Lung microvascular endothelial cell (primary cell): ENCODE results near the gene TSHZ2. TPM values are rescaled to one million over a fixed set of nuclear protein-coding genes. Genes with fewer than 3 reads are reported as not detected.
"Not testable (repeated sequence)": the region's sequence is repeated elsewhere in the genome, so short reads cannot be mapped to it uniquely, and the experiment has no call there.

Experiments
- DNase-seq, 2 donors: peaks; one replicate each; pipeline versions ENCODE4 v3.0.0 to v3.0.0-alpha.2; 2010; ENCODE audit warnings: low read depth in 2 of 2
- total RNA-seq: library from RNA; depleted of rRNA; stranded (reverse); fragments of >200 nt; gene quantifications from 2 replicates; pipeline ENCODE4 v1.2.1, GENCODE V29; 2014

TSHZ2 gene
- total RNA-seq, 1 donor from 2014 or later = 4.0 TPM

DNA sequence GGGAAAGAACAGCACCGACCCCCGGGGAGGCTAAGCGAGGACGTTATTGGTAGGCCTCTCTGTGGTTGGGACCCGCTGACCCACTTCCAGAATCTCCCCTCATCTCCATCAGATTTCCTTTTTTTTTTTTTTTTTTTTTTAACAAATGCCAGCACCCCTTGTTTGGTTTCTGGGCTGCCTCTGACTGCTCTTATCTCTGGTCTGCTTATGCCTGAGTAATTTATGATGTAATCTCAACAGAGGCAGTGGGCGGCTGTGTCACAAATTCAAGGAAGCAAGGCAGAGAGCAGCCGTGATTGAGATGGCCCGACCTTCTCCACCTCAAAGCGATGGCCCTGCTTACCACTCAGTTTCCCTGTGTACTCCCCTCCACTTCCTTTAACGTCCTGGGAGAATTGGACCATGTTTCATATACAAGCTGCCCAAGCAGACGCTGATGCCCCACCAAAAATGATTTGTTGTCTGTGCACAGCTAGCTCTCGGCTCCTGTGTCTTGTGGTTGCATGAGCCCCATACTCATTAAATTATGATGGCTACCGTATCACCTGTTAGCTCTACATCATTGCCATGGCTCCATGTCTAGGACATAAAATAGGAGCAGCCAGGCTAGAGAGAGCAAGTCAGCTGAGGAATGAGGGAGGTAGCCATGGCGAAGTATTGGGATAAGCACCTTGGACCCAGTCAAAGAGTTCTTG lies 523.4 kb downstream of the TSHZ2 start:
- DNase-seq = no peak

- no peak for DNase-seq
Observed at GRCh38 chr20:53497246-53497645, 525.1 kb downstream of the TSHZ2 start.

DNA sequence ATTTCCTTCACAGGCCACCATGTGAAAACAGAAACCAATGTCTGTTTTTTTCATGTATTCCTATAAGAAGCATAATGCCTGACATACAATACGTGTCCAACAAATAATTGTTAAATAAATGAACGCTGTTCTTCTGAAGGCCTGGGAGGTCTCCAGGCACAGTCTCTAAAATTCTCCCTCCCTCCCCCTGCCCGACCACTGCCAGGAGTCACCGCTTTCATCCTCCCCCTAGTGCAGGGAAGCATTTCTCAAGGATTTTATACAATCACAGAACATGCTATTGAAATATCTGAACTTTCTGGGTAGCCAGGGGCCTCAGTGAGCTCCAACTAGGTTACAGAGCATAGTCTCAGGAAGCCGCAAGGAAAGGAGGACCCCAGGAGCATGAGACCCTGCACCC lies 526.2 kb downstream of the TSHZ2 start:
- no peak for DNase-seq

DNA sequence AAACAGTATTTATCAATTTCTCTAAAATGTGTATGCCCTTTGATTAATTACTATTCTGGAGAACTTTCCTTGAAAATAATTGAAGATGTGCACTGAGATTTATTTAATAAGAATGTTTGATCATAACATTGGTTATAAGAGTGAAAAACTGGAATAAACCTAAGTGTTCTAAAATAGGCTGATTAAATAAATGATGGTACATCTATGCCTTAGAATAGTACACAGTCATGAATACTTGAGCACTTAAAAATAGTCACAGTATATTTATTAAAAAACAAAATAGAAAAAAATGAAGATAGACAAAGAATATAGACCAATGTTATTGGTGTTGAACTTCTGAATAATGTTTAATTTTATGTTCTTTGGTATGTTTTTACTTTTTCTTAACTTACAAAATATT lies 528.5 kb downstream of the TSHZ2 start:
- DNase-seq = no peak

GRCh38 chr20:53502820-53503219 lies 530.7 kb downstream of the TSHZ2 start:
- DNase-seq = no peak

- no peak for DNase-seq
Observed at GRCh38 chr20:53503517-53503919, 531.4 kb downstream of the TSHZ2 start.

DNA sequence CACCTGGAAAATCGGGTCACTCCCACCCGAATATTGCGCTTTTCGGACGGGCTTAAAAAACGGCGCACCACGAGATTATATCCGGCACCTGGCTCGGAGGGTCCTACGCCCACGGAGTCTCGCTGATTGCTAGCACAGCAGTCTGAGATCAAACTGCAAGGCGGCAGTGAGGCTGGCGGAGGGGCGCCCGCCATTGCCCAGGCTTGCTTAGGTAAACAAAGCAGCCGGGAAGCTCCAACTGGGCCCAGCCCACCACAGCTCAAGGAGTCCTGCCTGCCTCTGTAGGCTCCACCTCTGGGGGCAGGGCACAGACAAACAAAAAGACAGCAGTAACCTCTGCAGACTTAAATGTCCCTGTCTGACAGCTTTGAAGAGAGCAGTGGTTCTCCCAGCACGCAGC lies 531.9 kb downstream of the TSHZ2 start:
- DNase-seq = not testable (repeated sequence)

DNA sequence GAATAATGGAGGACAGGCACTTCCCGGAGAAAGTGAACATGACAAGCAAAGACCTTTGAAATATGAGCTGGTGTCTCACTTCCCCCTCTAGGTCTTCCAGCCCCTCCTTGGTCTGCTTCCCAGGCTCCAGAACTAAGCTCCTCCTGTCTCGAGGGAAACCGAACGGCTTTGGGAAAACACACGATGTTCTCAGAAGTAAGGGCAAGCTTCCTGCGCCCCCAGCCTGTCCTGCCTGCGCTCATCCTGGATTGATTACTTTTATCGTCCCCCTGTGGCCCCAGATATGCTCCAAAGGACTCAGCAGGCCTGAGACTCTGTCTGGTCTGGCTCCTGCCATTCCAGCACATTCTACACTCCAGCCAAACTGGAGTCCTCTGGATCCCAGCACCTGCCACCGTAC lies 538.1 kb downstream of the TSHZ2 start:
- no peak for DNase-seq

- DNase-seq = no peak
Observed at GRCh38 chr20:53510704-53511103, 538.5 kb downstream of the TSHZ2 start.

GRCh38 chr20:53512076-53512475 lies 539.9 kb downstream of the TSHZ2 start:
- DNase-seq = no peak

GRCh38 chr20:53513168-53513488 lies 541.0 kb downstream of the TSHZ2 start:
- no peak for DNase-seq

GRCh38 chr20:53513489-53514298 lies 541.5 kb downstream of the TSHZ2 start:
- DNase-seq = no peak

DNA sequence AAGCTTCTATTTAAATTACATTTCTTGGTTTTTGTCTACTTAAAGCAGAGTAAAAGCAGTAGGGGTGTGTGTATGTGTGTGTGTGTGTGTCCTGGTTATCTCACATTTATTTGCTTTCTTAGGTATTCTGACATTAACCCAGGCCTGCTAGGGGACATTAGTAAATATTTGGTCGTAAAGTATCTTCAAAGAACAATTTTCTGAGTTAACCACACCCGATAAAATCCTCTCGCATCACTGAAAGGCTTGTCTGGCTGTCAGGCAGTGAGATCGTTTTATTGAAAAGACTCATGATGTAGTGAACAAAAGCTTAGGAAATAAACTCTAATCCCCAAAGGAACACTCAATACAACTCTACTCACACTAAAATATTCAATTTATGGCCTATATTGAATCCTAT lies 543.6 kb downstream of the TSHZ2 start:
- no peak for DNase-seq

- peak in 1 of 2 donors; percentile 26 for DNase-seq
Observed at GRCh38 chr20:53517146-53517545, 545.0 kb downstream of the TSHZ2 start.

- DNase-seq = peak in 1 of 2 donors; percentile 56
Observed at GRCh38 chr20:53521421-53521820, 549.3 kb downstream of the TSHZ2 start.

- DNase-seq = no peak
Observed at GRCh38 chr20:53522026-53522425, 549.9 kb downstream of the TSHZ2 start.

DNA sequence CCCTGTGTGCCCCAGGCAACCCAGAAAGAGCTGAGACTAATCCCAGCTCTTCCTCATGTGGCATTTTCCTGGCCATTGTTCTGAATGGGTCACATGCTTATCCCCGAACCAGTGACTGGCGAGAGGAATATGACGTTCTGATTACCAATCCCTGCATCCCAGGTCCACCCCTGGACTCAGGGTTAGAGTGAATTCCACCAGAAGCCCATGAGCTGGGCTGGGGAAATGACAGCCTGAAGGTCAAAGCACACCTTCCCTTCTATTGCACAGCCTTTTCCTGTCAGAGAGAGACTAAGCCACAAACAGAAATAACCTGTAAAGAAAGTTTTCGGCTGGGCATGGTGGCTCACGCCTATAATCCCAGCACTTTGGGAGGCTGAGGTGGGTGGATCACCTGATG lies 550.5 kb downstream of the TSHZ2 start:
- peak in 1 of 2 donors; percentile 56 for DNase-seq

DNA sequence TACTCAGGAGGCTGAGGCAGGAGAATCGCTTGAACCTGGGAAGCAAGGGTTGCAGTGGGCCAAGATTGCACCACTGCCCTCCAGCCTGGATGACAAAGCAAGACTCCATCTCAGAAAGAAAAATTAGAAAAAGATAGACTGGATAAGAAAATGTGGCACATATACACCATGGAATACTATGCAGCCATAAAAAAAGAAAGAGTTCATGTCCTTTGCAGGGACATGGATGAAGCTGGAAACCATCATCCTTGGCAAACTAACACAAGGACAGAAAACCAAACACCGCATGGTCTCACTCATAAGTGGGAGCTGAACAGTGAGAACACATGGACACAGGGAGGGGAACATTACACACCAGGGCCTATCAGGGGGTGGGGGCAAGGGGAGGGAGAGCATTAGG lies 551.5 kb downstream of the TSHZ2 start:
- DNase-seq = not testable (repeated sequence)

DNA sequence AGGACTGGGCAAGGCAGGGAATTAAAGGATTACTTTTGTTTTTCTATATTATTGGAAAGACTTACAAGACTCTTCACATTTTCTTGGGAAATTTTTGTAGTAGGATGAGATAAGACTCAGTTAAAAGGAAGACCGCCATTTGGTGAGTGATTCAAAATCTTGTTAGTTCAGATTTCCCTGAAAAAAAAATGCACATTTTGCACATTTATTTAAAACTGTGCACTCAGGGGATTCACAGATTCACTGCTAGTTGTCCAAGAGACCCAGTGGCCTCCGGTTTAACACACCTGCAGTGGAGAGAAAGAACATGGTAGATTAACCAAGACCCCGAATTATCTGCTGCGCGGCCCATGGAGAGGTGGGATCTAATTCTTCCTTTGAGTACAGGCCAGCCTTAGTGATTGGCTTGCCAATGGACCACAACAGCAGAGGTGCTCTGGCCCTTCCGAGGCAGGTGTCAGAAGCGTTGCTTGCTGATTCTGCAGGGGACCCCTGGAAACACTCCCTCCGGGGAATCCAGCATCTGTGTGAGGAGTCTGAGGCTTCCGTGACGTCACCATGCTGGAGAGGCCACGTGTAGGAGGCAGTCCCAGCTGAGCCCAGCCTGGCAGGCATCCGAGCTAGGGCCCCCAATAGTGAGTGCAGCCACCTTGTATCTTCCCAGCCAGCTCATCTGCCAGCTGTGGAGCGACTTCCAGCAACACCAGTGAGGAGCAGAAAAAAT lies 552.6 kb downstream of the TSHZ2 start:
- no peak for DNase-seq

GRCh38 chr20:53527196-53527595 lies 555.0 kb downstream of the TSHZ2 start:
- no peak for DNase-seq

- DNase-seq = no peak
Observed at GRCh38 chr20:53529658-53530057, 557.5 kb downstream of the TSHZ2 start.

DNA sequence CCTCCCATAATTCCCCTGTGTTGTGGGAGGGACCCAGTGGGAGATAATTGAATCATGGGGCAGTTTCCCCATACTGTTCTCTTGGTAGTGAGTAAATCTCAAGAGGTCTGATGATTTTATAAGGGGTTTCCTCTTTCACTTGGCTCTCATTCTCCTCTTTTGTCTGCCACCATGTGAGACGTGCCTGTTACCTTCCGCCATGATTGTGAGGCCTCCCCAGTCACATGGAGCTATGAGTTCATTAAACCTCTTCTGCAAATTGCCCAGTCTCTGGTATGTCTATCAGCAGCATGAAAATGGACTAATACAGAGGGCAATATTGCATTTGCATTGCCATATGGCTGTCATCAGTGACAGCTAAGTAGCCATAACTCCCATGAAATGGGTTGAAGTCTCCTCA lies 558.3 kb downstream of the TSHZ2 start:
- DNase-seq = no peak
